ENCODE measurements around the gene DBX1.

DNA sequence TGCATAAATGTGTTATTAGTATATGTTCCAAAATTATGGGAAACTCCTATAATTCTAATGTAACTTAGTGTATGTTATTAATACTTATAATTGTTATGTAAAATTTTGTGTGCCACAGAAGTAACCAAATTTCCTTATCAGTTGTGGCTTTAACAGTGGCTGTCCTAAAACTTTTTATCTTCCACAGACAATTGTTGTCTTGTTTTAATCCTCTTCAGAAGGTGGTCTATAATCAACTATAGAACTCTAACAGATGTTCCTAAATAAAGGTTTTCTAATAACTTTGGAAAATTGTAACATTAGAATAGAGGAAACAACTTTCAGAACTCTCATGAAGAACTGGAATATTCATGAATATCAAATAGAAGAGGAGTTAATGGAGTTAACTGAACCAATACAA, 44.4 kb upstream of the DBX1 start:
- TF ChIP-seq EZH2phosphoT487 (IDR thresholded peaks at IDR 0.05; ENCODE audit: insufficient read depth, low read depth) (no peak), EZH2 (IDR thresholded peaks at IDR 0.05; ENCODE audit: insufficient read depth, poor library complexity, severe bottlenecking) (no peak)

Measured in GM23248 (cell line).